ENCODE results near the gene WWTR1.

GRCh38 chr3:149658744-149659497 lies 1.1 kb upstream of the WWTR1 start:
- TF ChIP-seq POLR2AphosphoS5 (IDR thresholded peaks at IDR 0.05) (peak in 2 of 3 donors; percentile 2 to 44), CTCF (IDR thresholded peaks at IDR 0.05) (no peak)
